DMS53 treated with DMSO at 0.1 percent for 48 hours (cell line): ENCODE results near the gene PLCXD1.

Experiments
- DNase-seq: peaks from one replicate; lab custom pipeline; 2025; ENCODE audit not compliant: unreplicated experiment; lab: John Stamatoyannopoulos, UW

Gene PLCXD1

DNA sequence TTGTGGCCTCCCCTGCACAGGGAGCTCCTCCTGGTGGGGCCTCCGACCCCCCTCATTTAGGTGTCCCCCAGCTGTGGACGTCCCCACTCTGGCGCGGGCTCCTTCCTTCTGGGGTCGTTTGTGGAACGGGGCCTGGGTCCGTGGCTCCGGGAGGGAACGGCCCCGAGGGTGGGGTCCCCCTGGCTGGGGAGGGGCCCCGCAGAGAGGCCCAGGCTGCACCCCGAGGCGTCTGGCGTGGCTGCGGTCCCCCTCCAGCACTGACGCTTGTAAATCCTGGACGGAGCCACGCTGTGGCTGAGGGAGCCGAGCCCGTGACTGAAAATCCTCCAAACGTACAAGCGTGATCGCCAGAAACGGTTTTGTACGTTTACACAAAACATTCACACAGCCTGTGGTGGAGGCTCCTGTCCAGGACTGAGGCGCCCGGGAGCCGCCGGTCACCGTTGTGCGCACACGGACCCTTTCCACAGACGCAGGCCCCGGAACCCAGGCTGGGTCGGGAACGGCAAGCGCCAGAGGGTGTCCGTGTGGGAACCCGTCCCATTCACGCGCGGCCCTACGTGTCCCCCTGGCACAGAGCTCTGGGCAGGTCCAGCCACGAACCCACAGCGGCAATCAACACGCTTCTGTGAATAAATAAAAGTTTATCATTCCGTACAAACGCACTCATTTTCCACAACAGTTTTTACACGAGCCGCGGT, 52.6 kb downstream of the PLCXD1 start:
- no peak for DNase-seq

DNA sequence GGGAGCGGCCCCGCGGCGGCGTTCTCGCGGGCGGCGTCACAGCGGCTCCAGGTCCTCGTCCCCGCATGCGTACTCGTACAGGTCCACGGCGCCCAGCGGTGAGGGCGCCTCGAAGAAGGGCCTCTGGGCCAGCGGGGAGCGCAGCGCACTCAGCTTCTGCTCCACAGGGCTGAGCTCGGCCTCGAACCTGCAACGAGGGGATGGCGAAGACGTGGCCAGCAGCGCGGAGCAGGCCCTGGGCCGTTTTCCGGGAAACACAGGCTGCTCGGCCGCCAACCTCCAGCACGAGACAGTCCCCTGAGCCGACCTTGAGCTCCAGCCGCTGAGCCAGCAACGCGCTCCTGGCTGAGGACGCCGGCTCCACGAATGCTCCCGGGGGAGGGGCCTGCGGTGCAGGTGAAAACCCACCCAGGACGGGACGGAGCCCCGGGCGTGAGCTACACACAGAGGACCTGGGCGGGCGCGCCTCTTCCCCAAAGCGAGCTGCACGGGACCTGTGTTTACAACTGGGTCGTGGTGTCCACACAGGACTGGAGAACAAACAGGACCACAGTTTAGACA, 53.2 kb downstream of the PLCXD1 start:
- DNase-seq, result no peak

DNA sequence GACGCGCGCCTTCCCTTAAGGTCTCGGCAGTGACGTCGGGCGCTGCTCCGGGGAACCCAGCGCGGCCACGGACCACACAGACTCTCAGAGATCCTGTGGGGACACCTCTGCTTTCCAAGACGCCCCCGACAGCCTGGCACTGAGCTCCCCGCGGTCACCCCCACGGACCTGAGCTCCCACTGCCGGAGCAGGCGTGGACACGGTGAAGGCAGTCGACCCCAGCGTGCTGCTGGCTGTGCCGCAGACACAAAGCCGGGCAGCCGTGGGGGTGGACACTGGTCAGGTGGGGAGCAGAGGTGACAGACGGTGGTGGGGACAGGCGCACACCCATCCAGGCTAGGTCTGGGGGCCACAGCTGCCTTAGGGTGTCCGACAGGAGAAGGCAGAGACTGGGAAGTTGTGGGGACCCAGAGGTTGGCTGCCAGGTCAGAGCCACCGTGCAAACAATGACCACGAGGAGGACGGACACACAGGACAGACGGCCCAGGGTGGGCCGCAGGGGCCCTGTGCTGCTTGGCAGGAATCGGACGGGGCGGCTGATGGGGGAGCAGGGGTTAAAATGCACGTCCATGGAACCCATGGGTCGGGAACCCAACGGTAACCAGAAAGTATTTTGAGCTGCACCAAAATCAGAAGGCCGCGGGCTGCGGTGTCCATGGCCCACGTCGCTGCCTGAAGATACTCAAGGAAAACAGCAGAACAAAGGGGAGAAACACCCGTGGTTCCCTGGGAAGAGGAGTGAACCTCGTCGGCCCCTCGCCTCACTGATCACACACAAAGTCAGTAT, 54.0 kb downstream of the PLCXD1 start:
- DNase-seq, result no peak

DNA sequence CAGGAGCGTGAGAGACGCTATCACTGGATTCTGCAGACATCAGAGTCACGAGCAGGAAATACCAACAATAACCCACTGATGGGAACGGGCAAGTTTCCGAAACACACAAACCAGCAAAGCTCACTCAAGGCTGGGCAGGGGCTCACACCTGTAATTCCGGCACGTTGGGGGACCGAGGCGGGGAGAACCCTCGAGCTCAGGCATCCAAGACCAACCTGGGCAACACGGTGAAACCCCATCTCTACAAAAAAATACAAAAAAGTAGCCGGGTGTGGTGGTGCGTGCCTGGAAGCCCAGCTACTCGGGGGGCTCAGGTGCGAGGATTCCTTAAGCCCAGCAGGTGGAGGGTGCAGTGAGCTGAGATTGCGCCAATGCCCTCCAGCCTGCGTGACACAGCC, 54.6 kb downstream of the PLCXD1 start:
- no peak for DNase-seq

DNA sequence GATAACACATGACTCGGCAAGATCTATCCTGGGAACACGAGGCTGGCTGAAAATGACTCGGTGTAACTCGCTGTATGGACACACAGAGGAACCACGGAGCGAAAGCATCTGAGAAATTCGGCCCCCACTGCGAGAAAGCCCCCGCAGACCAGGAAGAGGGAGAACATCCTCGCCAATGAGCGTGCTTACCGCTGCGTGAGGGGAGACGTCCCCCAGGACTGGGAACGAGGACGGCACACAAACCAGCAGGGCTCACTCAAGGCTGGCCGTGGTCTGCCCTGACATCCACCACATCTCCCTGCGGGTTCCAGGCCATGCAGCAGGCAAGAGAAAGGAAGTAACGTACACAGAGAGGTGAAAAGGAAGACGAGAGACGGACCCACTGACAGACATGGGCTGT, 55.0 kb downstream of the PLCXD1 start:
- no peak for DNase-seq

DNA sequence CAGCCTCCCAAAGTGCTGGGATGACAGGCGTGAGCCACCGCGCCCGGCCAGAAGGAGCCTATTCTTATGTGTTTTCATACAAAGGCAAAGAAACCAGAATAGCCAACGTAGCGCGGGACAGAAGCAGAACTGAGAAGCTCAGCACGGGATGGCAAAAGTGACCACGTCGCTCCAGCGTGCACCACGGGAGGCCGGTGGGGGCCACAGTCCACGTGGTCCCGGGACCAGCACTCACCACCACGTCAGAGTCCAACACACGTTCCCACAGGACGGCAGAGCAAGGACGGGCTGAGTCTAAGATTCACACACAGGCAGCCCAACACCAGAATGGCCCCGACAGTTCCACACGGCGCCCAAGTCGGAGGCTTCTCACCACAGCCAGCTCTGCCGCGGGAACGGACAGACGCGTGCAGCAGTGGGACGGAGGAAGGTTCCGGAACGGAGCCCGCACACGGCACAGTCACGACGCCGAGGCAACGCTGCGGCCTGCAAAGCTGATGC, 56.2 kb downstream of the PLCXD1 start:
- DNase-seq, result no peak

DNA sequence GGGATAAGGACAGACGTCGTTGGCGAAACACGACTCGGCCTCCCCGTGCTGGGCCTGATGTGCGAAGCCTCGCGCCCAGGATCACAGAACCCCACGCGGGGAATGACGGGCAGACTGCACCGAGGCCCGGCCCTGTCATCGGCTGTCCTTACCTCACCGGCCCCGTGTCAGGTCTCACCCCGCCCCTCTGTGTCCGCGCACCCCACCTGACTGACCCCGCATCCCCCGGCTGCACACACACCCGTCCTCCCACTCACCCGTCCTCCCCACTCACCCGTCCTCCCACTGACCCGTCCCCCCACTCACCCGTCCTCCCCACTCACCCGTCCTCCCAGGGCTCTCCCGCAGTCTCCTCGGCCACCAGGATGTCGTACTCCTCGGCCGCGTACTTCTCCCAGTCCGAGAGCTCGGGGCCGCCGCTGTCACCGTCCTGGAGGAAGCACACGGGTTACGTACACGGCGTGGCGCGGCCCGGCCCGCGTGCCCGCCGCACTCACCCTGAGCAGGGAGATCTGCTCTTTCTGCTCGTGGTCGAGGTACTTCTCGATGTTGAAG, 57.2 kb downstream of the PLCXD1 start:
- no peak for DNase-seq

DNA sequence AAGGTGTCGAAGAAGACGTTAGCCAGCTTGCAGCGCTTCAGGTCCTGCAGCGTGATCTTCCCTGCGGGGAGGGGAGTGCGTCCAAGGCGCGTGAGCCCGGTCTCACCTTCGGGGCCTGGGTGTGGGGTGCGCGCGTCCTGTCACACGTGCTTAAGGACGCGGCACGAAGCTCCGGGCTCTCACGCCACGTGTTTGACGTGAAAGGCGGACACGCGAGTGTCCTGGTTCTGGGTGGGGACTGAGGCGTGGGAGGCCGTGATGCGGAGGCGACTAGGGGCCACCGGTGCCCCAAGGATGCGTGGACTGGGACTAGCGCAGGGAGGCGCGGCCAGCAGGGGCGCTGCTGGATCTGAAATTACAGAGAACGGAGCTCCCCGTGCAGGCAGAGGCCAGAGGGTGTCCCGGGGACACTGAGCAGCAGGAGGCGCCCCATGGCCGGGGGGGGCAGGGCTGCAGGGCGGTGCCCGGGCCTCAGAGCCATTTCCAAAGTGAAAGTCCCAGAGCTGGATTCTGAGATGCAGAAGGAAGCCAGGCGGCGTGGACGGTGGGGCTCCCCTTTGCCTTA, 57.7 kb downstream of the PLCXD1 start:
- DNase-seq, result no peak

DNA sequence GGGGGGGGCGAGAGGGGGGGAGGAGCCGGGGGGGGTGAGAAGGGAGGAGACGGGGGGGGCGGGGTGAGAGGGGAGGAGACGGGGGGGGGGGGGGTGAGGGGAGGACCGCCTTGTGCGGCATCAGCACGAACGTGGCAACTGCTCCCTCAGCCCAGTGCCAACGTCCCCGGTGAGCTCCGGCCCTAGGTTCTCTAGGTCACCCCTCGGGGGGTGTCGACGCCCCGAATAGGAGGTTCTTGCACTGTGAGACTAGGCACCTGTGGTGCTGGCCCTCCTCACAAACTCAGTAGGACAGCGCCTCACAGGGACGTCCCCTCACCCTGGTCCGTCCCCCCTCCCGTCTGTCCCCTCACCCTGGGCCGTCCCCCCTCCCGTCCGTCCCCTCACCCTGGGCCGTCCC, 58.9 kb downstream of the PLCXD1 start:
- no peak for DNase-seq

DNA sequence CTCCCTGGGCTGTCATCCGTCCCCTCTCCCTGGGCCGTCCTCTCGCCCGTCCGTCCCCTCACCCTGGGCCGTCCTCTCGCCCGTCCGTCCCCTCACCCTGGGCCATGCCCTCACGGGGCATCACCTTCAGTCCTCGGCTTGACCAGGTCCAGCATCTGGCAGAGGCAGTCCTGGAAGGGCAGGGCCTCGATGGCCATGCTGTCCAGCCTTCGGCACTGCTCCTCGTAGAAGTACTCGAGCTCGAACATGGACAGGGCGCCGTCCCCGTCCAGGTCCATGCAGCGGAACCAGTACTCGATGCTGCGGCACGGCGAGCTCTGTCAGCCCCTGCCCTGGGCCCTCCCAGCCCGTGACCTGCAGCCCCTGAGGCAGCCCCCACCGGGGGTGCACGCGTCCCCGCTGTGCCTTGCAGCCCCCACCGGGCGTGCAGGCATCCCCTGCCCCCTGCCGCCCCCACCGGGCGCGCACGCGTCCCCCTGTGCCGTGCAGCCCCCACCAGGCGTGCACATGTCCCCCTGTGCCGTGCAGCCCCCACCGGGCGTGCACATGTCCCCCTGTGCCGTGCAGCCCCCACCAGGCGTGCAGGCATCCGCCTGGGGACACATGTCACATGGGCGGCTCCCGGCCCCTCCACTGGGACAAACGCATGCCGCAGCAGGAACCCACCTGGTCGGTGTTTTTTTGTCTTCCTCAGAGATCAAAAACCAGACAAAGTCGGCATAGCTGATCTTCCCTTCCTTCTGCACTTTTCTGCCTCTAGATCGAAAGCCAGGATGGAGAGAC, 59.7 kb downstream of the PLCXD1 start:
- no peak for DNase-seq

DNA sequence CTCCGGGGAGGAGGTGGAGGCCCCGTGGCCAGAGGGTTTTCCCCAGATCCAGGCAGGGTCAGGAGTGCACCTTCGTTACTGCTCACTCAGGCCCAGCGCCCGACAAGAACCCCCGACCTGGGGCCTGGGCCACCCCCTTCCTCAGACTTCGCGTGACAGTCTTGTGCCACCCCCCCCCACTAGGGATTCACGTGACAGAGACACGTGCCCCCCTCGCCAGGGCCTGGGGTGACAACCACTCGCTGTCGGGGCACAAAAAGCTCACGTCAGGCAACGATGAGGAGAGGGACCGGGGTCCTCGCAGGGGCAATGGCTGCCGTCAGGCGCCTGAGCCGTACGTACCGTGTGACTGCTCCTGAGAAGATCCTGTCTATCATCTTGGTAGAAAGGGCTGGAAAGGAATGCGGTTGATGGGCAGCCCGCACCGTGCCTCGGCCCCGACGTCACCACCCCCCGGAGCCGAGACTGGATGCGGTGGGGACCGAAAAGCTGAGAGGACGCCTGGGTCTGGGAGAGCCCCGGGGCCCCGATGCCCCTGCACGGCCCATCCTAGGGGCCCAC, 60.4 kb downstream of the PLCXD1 start:
- no peak for DNase-seq

DNA sequence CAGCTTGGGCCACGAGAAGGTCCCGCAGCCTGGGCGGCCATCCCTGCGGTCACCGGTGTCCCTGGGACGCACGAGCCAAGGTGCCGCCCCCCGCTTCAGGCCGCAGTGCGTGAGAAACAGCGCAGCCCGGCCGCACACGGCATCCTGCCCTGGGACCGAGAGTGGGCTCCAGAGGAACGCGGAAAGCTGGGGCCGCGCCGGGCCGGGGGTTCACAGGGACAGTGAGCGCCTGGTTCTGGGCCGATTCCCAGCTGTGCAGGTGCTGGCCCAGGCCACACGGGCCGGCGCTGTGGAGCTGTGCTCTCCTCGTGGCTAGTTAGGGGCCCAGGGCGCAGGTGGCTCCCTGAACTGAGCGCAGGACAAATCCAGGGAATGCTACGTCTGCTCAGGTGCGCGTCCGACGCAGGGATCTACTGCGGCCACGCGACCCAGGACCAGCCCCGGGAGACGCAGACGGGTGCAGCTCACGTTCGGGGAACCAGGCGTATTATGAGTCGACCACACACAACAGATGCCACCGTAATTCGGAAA, 63.3 kb downstream of the PLCXD1 start:
- no peak for DNase-seq

DNA sequence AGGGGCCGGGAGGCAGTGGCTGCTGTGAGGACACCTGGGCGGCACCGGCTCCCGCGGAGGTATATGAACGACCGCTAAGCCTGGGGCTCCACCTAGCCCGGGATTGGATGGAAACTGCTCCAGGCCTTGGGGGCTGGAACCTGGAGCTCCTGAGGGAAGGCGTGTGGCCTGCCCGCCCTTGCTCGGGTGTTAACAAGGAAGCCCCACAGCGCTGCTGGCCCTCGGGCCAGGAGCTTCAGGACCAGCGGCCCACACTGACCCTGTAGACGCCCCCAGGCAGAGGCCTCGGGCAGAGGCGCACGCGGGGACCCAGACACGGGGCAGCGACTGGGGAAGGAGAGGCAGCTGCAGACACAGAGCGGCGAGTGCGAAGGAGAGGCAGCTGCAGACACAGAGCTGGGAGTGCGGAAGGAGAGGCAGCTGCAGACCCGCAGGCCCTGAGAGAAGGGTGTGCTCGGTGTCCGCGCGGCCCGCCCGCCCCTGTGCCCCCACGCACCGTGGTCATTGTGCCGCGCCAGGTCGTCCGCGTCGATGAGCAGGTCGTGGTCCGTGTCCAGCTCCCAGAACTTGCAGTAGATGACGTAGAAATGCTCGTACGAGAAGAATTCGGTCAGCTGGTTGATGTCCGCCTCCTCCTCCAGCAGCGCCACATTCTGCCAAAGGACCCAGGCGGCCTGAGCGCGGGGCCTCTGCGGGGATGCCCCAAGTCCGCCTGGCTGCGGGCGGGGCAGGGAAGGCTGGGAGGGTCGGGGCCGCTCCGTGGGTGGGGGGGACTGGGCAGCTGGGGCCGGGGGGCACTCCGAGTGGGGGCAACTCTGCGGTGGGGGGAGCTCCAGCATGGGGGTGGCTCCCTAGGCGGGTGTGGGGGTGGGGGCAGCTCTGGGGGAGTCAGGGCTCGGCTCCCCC, 64.1 kb downstream of the PLCXD1 start:
- no peak for DNase-seq

DNA sequence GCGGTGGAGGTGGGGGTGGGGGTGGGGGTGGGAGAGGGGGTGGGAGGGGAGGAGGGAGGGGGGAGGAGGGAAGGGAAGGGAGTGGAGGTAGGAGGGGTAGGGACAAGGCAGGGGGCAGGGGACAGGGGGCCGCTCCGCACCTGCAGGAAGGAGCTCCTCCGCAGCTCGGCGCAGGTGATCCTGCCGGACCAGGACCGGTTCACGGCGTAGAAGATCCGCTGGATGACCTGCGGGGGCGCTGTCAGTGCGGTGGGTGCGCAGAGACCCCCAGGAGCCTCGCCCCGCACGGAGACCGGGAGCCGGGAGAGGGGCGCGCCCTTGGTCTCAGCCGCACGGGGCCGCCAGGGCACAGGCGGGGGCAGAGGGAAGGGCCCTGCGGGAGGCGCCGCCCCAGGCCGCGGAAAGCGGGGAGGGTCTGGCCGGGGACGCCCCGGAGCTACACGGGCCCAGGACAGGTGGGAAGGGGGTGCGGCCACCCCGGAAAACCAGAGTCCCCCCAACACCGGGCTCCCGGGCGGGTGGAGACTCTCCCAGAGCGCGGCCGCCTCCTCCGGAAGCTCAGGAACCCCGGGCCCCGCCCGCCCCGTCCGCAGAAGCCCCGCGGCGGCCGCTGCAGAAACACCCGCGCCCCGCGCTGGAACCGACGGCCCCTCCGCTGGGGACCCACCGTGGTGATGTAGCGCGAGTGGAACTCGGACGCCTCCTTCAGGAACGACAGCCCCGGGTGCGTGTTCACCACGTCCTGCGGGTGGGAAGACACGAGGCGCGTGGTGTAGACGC, 65.0 kb downstream of the PLCXD1 start:
- no peak for DNase-seq

DNA sequence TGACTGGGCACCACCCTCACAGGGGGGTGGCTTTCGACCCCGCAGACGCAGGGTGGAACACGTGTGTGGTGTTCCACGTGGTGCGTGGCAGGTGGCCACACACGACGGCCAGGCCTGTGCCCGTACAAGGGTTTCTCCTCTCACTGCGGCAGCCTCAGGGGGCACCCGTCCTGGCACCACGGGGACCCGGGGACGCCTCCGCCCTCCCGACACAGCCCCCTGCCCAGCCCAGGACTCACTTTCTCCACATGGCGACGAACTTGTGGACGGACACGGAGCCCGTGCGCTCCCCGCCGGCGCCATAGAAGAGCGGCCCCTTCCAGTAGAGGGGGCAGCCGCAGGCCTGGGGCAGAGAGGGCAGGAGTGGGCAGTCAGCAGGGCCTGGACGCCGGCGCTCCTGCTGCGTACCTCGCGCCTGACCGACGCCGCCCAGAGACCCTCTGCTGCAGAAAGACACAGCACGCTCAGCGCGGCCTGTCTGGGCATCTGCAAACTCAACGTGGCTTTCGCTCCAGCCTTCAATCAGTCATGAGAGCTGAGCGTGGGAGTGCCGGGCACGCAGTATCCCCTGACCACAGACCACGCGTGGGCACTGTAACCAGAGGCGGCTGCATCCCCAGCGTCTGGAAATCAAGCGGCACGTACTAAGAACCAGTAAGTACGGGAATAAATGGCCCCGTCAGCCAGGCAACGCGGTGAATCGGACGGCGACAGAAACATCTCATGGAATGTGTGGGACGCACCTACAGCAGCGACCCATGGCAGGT, 66.4 kb downstream of the PLCXD1 start:
- no peak for DNase-seq

DNA sequence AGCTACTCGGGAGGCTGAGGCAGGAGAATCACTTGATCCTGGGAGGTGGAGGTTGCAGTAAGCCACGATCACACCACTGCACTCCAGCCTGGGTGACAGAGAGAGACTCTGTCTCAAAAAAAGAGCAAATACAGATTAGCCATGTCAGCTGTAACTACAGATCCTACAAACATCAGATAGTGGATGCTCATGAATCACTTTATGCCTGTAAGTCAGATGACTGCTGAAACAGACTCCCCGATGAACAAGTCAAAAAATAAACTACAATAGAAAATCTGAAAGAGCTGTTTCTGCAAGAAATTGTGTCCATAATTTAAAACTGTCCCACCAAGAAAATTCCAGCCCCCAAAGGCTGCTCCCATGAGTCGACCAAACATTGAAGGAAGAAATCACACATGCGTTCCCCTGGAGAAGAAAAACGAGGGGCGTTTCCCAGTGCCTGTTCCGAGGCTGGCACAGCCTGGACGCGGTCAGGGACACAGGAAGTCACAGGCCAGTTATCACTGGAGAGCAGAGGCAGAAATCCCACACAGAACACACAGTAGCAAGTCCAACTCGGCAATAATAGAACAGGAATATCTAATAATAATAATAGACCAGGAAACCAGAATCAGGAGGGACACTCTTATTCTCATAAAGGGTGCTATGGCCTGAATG, 67.4 kb downstream of the PLCXD1 start:
- DNase-seq, result no peak

DNA sequence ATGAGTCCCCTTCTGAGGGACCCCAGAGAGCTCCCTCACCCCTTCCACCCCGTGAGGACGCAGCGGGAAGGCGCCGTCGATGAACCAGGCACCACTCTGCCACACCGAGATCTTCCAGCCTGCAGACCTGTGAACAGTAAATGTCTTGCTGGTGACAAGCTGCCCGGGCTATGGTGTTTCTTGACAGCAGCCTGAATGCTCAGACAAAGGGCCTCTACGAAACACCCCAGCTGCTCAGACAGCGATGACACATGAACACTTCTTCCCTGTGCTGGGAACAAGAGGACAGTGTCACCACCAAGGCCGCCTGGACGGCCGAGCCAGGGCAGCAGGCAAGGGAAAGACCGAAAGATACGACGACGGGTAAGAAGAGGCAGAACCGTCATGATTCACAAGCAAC, 68.0 kb downstream of the PLCXD1 start:
- no peak for DNase-seq
